Stimulated activated CD8-positive, alpha-beta memory T cell treated with anti-CD3 and anti-CD28 coated beads, Interleukin-4, amount 100 ng/mL, for 1 hour (primary cell): ENCODE measurements around the gene LCTL.
"Not testable (repeated sequence)": the region's sequence is repeated elsewhere in the genome, so short reads cannot be mapped to it uniquely, and the experiment has no call there.

Experiments used
- DNase-seq, 2 donors: peaks; one replicate each; pipeline ENCODE4 v3.0.0-alpha.2; 2020; ENCODE audit warnings: low read depth in 2 of 2, low spot score in 1 of 2

Gene LCTL

GRCh38 chr15:66592505-66593218 is 26.9 kb upstream of the LCTL start:
- DNase-seq: no peak

GRCh38 chr15:66591322-66591862 is 25.6 kb upstream of the LCTL start:
- DNase-seq: no peak

- DNase-seq: no peak
Measured at GRCh38 chr15:66590435-66590834, 24.6 kb upstream of the LCTL start.

GRCh38 chr15:66589429-66589828 is 23.6 kb upstream of the LCTL start:
- DNase-seq: not testable (repeated sequence)

GRCh38 chr15:66588971-66589370 is 23.2 kb upstream of the LCTL start:
- no peak for DNase-seq

- no peak for DNase-seq
Measured at GRCh38 chr15:66588537-66588936, 22.7 kb upstream of the LCTL start.

GRCh38 chr15:66587749-66588148 is 22.0 kb upstream of the LCTL start:
- DNase-seq: no peak

GRCh38 chr15:66587020-66587419 is 21.2 kb upstream of the LCTL start:
- DNase-seq: no peak

GRCh38 chr15:66586155-66586976 is 20.6 kb upstream of the LCTL start:
- no peak for DNase-seq

- no peak for DNase-seq
Measured at GRCh38 chr15:66581972-66582537, 16.3 kb upstream of the LCTL start.

GRCh38 chr15:66580643-66581042 is 14.8 kb upstream of the LCTL start:
- DNase-seq: no peak

GRCh38 chr15:66578286-66578875 is 12.6 kb upstream of the LCTL start:
- DNase-seq: no peak

GRCh38 chr15:66574596-66574950 is 8.8 kb upstream of the LCTL start:
- DNase-seq: no peak

- DNase-seq: no peak
Measured at GRCh38 chr15:66573719-66574595, 8.2 kb upstream of the LCTL start.

GRCh38 chr15:66573348-66573718 is 7.5 kb upstream of the LCTL start:
- DNase-seq: no peak

- no peak for DNase-seq
Measured at GRCh38 chr15:66572146-66572545, 6.3 kb upstream of the LCTL start.

GRCh38 chr15:66570842-66571478 is 5.2 kb upstream of the LCTL start:
- DNase-seq: no peak

- no peak for DNase-seq
Measured at GRCh38 chr15:66570327-66570726, 4.5 kb upstream of the LCTL start.

GRCh38 chr15:66569461-66570137 is 3.8 kb upstream of the LCTL start:
- no peak for DNase-seq

GRCh38 chr15:66567897-66568296 is 2.1 kb upstream of the LCTL start:
- no peak for DNase-seq
